HG03342 (cell line): ENCODE data around the gene BCL11B.

Experiments used
- ATAC-seq: cut with Tn5 transposase; IDR thresholded peaks from one replicate; pipeline ENCODE4 v1.9.1; 2021; ENCODE audit warnings: mild to moderate bottlenecking, moderate library complexity; ENCODE audit not compliant: unreplicated experiment

BCL11B gene

GRCh38 chr14:99226687-99227086, 45.3 kb downstream of the BCL11B start:
- no peak for ATAC-seq

GRCh38 chr14:99225436-99226203, 46.4 kb downstream of the BCL11B start:
- ATAC-seq = no peak

GRCh38 chr14:99224948-99225347, 47.0 kb downstream of the BCL11B start:
- ATAC-seq = no peak

DNA sequence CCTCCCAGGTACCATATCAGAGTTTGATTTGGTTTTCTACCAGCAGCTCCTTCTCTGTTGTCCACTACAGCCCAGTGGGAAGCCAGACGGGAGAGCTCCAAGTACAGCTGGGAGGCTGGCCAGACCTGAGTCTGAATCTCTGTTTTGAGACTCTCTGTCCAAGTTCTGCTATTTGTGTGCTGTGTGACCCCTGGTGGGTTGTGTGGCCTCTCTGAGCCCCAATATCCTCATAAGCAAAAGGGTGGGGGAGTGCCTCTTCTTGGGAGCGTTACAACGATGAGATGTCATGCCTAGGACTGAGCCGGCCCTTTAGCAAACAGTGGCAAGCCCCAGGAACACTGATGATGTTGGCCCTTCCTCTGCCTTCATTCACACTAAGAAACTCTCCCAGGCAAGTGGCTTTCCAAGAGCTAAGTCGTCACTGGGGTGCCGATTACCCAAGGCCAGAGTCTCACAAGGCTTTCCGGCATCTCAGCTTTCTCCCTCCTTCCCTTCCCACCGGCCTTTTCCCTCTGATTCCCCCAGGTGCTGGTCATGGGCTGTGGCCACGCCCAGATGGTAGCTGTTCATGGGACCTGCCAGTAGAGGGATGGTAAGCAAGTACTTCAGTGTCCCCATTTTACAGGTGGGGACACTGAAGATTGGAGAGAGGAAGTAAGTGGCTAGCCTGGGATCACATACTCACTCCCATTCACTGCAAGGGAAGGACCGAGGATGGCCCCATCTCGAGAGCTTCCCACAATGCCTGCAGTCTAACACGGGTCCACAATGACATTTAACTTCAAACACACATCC, 47.7 kb downstream of the BCL11B start:
- ATAC-seq = no peak

- ATAC-seq = no peak
Observed at GRCh38 chr14:99221445-99221844, 50.6 kb downstream of the BCL11B start.

- ATAC-seq = no peak
Observed at GRCh38 chr14:99217066-99217955, 54.7 kb downstream of the BCL11B start.

- no peak for ATAC-seq
Observed at GRCh38 chr14:99216191-99216590, 55.8 kb downstream of the BCL11B start.

GRCh38 chr14:99215277-99215676, 56.7 kb downstream of the BCL11B start:
- ATAC-seq = no peak

DNA sequence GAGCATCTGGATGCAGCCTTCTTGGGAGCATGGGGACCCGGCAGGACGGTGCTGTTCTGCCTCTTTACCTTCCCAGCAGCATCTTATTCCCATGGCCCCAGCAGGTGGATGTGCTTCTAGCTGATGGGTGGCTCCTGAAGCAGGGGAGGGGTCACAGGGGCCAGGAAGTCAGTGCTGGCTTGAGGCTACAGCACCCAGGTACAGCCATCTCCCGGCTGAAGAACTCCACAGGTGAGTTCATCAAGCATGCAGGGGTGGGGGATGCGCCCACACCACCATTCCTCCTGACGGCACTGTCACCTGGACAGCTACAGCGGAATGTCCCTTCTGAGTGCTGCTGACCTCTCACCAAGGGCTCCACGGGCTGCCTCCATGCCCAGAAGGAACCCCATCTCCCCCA, 57.3 kb downstream of the BCL11B start:
- ATAC-seq = no peak

DNA sequence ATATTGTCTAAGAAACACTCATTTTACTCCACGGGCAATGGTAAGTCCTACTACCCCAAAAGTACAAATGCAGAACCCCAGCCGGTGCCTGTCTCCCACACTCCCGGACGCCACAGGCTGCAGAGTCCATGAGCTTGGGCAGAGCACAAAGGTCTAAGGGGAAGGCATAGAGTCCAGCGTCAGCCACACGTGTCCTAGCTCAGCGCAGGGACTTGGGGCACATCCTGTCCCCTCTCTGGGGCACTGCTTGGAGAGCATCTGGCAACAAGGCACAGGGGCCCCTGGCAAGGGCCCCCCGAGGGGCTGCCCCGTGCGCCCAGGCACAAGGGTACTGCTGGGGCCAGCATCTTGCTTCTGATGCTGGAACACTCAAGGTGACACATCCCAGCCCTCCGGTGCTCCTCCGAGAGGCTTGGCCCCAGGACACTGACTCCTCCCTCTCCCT, 58.4 kb downstream of the BCL11B start:
- ATAC-seq = no peak

GRCh38 chr14:99213101-99213500, 58.9 kb downstream of the BCL11B start:
- no peak for ATAC-seq

DNA sequence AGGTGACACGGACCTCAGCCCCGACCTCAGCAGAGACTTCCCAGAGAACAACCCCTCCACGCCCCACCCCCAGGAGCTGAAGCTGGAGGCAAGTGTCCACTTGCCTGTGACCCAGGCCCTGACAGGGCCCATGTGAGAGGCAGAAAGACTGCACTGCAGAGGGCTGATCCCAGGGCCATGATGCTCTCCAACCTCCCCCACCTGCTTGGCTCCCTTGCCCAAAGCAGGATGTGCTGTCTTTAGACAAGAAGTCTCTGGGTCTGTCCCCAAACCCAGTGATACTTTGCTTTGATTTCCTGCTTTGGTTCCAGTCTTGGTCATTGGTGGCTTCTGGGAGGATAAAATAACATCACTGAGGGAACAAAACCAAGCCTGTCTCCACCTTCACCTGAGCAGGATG, 59.4 kb downstream of the BCL11B start:
- ATAC-seq = no peak

DNA sequence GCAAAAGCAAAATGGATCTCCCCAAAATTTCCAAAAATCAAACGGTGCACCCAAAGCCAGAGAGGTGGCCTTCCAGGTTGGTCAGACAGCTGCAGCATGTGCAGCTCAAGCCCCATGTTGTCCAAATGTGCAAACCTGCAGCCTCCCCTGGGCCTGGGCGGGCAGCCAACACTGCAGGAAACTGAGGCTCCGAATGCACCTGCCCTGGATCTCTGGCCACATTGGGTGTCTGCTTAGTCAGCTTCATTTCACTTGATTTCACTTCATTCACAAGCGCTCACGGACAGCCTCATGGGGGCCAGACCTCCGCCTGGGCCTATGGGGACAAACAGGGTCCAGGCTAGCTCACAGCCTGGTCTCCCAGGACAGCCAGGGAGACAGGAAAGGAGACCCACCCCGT, 59.8 kb downstream of the BCL11B start:
- ATAC-seq = no peak

DNA sequence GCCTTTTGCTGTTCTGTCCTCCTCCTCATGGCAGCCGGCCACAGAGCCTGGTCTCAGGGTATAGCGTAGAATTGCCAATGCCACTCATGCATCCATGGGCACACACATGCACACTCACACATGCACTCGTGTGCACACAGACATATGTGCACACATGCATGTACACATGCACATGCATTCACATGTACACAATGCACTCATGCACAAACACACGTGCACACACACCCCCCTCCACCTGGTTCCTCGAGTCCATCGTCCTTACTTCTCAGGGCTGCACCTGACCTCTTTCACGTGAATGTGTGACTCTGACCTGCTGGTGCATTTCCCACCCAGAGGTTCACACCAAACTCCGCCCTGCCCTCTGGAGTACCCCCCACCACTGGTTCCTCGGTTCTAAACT, 60.6 kb downstream of the BCL11B start:
- ATAC-seq = no peak

DNA sequence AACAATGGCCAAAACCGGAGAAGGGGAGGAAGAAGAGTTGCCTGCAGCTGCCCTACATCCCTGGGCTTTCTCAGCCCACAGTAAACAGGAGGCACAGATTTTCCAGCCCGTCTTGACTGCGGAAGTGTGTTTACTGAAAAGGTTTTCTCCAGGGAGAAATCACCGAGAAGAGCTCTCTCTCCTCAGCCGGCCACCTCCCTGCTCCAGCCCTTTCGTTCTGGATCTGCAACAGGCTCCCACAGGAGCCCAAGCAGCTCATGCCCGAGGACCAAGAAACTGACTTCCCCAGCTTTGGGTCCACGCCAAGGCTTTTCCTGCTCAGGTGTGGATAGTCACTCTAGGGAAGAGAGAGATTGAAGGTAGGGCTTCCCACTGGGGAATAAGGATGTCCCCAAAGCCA, 61.7 kb downstream of the BCL11B start:
- no peak for ATAC-seq

GRCh38 chr14:99209409-99209808, 62.6 kb downstream of the BCL11B start:
- ATAC-seq = no peak

DNA sequence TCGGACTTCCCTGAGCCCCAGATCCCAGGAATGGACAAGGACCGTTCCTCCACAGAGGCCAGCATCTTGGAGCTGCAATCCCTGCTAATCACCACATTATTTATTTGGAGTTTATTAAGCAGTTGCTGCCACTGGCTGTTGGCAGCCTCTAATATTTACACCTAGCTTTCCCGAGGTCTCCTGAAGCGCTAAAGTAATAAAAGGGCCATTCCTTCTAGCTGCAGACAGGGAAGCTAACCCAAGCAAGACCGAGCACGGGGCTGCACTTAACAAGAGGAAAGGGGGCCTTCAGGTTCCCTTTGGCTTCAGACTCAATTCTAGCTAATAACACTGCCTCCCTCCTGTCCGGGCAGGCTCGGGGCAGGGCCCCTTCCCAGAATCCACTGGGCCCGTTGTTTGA, 63.7 kb downstream of the BCL11B start:
- ATAC-seq = no peak

GRCh38 chr14:99207456-99207855, 64.5 kb downstream of the BCL11B start:
- ATAC-seq = no peak

- ATAC-seq = no peak
Observed at GRCh38 chr14:99206090-99206489, 65.9 kb downstream of the BCL11B start.

DNA sequence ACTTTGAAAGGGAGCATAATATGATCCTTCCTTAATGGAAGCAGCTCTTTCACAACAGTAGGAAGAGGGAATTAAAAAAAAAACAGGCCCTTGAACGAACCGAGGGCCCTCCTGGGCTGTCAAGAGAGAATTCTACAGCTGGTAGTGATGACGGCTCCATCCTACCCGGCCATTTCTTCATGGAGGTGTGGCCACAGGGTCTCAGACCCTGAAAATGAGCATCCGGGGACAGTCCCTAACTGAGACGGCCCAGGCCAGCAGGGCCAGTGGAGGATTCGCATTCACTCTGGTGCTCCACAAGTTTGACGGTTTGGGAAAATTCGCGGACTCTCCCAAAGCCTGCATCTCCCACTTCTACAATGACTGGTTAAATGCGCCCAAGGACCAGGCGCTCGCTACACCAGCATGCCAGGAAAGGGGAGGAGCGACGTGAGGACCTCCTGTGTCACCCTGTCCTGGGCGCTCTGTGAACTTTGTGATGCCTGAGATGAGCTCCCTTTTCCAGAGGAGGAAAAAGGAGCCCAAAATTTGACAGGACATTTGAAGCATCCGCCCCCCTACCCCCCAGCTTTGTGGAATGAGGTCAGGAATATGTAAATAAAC, 66.8 kb downstream of the BCL11B start:
- ATAC-seq = no peak

DNA sequence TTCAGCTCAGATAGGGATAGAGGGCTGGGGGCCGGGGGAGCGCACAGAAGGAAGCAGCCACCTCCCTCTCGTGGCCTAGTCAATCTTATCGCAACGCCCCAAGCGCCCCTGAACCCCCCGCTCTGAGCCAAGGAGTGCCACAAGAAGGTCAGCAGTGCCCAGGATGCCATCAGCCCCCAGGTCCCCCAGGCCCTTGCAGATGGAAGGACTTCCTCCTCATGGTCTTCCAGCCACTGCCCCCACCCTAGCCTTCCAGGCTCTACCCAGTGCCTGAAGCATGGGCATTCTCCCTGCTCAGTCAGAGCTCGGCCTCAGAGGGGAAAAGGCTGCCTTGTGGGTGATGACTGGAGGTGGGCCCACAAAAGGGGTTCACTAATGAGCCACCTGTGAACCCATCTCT, 68.2 kb downstream of the BCL11B start:
- no peak for ATAC-seq
